ENCODE data around the gene ABL1.

The ABL1 gene

DNA sequence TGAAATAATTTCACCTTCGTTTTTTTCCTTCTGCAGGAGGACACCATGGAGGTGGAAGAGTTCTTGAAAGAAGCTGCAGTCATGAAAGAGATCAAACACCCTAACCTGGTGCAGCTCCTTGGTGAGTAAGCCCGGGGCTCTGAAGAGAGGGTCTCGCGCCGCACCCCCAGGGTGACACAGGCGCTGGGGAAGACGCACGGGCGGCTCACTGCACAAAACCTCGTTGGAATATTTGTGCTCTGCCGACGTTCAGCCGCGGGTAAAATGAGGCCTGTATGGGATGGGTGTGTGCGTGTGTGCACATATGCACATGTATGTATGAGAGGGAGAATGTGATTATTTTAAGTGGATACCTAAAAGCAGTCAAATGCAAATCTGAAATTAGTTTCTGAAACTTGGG is 37.0 kb downstream of the ABL1 start:
- DNase-seq (ENCODE audit: low read depth) = no peak

DNA sequence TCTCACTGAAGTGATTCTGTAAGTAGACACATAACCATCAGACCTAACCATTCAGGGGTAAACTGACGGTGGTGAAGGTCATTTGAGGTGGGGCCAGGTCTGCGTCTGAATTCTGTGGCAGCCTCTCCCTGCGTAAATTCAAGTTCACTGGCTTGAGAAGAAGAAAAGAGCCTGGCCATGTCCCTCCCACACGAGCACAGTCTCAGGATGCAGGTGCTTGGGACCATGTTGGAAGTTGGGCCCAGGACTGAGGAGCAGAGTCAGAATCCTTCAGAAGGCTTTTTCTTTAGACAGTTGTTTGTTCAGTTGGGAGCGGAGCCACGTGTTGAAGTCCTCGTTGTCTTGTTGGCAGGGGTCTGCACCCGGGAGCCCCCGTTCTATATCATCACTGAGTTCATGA is 37.5 kb downstream of the ABL1 start:
- DNase-seq (ENCODE audit: low read depth) = no peak

DNA sequence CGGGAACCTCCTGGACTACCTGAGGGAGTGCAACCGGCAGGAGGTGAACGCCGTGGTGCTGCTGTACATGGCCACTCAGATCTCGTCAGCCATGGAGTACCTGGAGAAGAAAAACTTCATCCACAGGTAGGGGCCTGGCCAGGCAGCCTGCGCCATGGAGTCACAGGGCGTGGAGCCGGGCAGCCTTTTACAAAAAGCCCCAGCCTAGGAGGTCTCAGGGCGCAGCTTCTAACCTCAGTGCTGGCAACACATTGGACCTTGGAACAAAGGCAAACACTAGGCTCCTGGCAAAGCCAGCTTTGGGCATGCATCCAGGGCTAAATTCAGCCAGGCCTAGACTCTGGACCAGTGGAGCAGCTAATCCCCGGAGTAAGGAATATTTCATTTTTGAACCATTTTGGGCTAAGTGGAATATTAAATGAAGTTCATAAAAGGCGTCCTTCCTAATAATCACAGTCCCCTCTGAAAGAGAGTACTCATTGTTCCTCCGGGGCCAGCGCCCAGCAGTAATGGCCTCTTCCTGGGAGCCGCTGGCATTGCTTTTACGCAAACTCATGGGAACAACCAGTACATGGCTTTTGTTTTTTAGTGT is 38.0 kb downstream of the ABL1 start:
- DNase-seq (ENCODE audit: low read depth) = no peak

DNA sequence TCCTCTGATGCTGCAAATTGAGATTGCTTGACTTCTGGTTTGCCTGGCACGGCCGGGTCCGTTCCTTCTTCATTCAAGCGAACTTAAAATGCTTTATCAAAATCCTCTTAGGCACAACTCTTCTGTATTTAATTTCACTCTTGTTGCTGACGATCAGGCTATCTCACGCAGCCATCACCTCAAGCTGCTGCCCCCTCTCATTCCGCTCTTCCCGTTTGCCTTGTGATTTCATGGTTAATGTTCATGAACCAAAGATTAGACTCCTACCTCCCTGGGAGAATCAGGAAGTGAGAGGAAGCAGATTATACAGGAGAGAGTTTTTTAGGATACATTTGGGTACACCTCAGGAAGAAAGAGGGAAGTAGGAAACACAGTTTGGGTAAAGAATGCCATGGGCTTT is 38.9 kb downstream of the ABL1 start:
- no peak for DNase-seq (ENCODE audit: low read depth)

DNA sequence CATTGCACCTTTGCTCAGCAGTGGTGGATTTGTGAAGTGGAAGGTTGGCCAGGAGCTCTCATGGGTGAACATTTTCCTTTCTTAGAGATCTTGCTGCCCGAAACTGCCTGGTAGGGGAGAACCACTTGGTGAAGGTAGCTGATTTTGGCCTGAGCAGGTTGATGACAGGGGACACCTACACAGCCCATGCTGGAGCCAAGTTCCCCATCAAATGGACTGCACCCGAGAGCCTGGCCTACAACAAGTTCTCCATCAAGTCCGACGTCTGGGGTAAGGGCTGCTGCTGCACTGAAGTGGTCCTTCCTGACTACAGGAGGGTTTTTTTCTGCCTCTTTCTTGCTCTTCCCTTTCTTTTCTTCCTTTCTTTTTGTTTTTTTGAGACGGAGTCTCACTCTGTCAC is 39.7 kb downstream of the ABL1 start:
- no peak for DNase-seq (ENCODE audit: low read depth)

DNA sequence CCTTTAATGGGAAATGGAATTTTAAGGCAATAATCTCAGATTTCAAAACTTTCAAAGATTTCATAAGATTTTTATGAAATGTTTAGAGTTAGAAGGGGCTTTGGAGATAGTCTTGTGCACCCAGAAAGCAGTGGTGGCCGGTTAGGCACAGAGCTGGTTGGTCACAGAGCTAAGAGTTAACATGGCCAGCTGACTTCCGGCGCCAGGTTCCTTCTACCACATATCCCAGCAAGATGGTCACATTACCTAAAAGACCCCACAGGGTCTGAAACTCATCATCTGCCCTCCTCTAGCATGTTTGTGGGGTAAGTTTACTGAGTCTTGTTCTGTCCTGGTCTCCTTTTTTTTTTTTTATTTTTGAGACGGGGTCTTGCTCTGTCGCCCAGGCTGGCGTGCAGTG is 42.2 kb downstream of the ABL1 start:
- DNase-seq (ENCODE audit: low read depth) = no peak

DNA sequence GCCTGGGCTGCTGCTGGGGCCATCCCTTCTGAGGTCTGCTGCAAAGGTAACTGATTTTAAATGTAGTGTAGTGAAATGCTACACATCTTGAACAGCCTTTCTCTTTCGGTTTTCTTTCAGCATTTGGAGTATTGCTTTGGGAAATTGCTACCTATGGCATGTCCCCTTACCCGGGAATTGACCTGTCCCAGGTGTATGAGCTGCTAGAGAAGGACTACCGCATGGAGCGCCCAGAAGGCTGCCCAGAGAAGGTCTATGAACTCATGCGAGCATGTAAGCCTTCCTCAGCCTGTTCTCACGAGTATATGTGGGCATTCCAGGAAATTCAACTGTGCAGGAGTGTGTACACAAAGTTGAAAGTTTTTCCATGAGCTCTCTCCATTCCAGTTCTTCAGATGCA is 43.2 kb downstream of the ABL1 start:
- no peak for DNase-seq (ENCODE audit: low read depth)

DNA sequence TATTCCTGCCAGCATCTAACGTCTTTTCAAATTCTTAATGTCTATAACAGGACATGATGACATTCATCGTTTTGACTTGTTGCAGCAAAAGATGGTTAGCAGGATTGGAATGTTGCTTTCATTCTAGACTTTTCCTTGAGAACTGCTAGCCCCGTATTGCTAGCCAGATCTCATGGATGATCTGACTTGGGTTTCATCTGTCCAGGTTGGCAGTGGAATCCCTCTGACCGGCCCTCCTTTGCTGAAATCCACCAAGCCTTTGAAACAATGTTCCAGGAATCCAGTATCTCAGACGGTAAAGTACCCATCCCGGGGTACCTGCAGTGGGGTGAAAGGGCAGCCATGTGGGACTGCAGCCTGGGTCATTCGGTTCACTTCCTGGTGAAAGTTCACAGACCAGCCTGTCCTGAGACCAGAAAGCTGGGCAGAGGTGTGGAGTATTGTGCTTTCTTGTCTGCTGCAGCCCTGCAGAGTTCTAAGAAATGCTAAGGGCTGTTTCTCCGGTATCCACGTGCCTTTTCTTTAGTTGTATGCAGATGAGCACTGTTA is 44.9 kb downstream of the ABL1 start:
- DNase-seq (ENCODE audit: low read depth) = no peak

DNA sequence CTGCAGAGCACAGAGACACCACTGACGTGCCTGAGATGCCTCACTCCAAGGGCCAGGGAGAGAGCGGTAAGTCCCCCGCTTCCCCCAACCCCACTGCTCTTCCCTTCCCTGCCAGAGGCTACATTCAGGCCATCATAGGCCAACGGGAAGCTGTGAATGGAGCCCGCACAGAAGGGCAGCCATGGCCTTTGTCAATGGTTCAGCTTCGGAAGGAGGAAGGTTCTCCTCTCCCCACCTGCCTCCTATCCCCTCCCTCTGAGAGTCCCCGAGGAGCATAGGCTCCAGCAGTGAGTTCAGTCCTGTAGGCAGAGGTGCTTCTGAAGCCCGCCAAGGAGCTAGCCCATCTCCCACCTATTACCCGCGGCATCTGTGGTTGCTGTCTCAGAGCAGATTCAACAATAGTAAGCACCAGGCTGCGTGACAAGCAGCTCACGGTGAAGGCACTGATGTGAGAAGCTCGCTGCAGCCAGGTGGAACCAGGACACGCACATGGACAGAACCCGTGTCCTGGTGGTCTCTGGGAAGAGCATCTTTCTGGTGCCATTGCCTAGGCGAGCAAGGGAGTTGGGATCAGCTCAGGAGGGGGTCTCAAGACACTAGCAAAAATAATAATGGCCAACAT is 45.7 kb downstream of the ABL1 start:
- no peak for DNase-seq (ENCODE audit: low read depth)

DNA sequence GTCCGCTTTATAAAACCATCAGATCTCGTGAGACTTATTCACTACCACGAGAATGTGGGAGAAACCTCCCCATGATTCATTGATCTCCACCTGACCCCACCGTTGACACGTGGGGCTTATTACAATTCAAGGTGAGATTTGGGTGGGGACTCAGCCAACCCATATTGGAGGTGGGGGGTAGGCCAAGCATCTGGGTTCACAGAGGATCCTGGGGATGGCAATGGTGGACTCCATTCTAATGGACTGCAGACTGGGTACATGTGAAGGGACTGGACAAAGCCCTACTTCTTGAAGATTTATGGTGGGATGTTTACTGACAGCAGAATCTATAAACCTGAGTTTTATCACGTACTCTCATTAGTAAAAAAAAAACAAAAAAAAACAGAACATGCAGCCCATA is 46.5 kb downstream of the ABL1 start:
- DNase-seq (ENCODE audit: low read depth) = no peak

DNA sequence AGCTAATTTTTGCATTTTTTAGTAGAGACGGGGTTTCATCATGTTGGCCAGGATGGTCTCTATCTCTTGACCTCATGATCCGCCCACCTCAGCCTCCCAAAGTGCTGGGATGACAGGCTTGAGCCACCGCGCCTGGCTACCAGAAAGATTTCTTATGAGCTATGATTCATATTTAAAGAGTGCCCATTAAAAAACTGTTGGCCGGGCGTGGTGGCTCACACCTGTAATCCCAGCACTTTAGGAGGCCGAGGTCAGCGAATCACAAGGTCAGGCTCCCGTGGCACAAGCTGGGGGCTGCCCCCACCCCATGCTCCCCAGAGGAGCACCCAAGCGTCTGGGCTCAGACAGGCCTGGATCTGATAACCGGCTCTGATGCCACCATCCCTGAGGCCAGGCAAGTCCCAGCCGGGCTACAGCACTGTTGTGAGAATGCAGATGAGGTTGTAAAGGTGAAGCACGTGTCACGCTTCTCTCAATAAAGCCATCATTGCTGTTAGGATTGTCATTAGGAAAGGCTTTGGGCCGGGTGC is 47.7 kb downstream of the ABL1 start:
- DNase-seq (ENCODE audit: low read depth) = no peak

DNA sequence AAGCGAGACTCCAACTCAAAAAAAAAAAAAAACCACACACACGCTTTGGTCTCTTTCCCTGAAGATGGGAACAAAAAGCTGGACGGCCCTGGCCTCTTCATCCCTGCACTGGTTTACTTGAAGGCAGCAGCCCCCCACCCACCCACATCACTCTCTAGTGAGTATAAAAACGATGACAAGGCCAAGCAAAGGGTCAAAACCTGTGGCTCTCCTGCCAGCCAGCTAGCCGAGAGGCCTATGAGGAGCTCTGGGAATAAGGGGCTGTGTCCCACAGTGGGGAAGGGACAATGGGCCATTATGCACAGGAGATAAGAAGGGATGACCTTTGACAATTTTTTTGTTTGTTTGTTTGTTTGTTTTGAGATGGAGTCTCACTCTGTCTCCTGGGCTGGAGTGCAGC is 48.4 kb downstream of the ABL1 start:
- DNase-seq (ENCODE audit: low read depth) = no peak

DNA sequence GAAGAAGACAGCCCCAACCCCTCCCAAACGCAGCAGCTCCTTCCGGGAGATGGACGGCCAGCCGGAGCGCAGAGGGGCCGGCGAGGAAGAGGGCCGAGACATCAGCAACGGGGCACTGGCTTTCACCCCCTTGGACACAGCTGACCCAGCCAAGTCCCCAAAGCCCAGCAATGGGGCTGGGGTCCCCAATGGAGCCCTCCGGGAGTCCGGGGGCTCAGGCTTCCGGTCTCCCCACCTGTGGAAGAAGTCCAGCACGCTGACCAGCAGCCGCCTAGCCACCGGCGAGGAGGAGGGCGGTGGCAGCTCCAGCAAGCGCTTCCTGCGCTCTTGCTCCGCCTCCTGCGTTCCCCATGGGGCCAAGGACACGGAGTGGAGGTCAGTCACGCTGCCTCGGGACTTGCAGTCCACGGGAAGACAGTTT is 49.1 kb downstream of the ABL1 start:
- no peak for DNase-seq (ENCODE audit: low read depth)

DNA sequence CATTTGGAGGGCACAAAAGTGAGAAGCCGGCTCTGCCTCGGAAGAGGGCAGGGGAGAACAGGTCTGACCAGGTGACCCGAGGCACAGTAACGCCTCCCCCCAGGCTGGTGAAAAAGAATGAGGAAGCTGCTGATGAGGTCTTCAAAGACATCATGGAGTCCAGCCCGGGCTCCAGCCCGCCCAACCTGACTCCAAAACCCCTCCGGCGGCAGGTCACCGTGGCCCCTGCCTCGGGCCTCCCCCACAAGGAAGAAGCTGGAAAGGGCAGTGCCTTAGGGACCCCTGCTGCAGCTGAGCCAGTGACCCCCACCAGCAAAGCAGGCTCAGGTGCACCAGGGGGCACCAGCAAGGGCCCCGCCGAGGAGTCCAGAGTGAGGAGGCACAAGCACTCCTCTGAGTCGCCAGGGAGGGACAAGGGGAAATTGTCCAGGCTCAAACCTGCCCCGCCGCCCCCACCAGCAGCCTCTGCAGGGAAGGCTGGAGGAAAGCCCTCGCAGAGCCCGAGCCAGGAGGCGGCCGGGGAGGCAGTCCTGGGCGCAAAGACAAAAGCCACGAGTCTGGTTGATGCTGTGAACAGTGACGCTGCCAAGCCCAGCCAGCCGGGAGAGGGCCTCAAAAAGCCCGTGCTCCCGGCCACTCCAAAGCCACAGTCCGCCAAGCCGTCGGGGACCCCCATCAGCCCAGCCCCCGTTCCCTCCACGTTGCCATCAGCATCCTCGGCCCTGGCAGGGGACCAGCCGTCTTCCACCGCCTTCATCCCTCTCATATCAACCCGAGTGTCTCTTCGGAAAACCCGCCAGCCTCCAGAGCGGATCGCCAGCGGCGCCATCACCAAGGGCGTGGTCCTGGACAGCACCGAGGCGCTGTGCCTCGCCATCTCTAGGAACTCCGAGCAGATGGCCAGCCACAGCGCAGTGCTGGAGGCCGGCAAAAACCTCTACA is 49.8 kb downstream of the ABL1 start:
- DNase-seq (ENCODE audit: low read depth) = no peak

DNA sequence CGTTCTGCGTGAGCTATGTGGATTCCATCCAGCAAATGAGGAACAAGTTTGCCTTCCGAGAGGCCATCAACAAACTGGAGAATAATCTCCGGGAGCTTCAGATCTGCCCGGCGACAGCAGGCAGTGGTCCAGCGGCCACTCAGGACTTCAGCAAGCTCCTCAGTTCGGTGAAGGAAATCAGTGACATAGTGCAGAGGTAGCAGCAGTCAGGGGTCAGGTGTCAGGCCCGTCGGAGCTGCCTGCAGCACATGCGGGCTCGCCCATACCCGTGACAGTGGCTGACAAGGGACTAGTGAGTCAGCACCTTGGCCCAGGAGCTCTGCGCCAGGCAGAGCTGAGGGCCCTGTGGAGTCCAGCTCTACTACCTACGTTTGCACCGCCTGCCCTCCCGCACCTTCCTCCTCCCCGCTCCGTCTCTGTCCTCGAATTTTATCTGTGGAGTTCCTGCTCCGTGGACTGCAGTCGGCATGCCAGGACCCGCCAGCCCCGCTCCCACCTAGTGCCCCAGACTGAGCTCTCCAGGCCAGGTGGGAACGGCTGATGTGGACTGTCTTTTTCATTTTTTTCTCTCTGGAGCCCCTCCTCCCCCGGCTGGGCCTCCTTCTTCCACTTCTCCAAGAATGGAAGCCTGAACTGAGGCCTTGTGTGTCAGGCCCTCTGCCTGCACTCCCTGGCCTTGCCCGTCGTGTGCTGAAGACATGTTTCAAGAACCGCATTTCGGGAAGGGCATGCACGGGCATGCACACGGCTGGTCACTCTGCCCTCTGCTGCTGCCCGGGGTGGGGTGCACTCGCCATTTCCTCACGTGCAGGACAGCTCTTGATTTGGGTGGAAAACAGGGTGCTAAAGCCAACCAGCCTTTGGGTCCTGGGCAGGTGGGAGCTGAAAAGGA is 50.7 kb downstream of the ABL1 start:
- DNase-seq (ENCODE audit: low read depth) = no peak

DNA sequence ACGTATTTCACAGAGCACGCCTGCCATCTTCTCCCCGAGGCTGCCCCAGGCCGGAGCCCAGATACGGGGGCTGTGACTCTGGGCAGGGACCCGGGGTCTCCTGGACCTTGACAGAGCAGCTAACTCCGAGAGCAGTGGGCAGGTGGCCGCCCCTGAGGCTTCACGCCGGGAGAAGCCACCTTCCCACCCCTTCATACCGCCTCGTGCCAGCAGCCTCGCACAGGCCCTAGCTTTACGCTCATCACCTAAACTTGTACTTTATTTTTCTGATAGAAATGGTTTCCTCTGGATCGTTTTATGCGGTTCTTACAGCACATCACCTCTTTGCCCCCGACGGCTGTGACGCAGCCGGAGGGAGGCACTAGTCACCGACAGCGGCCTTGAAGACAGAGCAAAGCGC is 51.9 kb downstream of the ABL1 start:
- DNase-seq (ENCODE audit: low read depth) = no peak

DNA sequence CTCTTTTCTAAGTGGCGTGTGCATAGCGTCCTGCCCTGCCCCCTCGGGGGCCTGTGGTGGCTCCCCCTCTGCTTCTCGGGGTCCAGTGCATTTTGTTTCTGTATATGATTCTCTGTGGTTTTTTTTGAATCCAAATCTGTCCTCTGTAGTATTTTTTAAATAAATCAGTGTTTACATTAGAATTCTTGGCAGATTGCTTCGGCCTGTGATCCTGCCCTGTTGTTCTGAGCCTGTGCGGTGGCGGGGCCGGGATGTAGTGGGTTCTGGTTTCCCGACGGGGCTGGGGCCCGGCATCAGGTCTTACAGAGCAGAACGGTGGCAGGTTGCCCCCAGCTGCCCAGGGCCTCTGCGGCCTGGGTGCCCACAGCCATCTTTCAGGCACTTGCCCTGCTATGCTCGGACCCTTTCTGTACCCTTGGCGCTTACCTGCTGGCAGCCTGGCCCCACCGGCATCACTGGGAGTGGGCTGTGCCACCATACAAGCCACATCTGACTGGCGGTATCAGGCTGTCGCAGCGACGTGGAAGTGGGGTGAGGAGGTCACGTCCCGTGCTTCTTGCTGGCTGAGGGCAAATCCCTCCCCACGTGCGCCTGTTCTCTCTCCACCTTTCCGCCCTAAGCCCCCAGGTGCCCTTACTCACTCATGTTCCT is 52.6 kb downstream of the ABL1 start:
- DNase-seq (ENCODE audit: low read depth) = no peak

DNA sequence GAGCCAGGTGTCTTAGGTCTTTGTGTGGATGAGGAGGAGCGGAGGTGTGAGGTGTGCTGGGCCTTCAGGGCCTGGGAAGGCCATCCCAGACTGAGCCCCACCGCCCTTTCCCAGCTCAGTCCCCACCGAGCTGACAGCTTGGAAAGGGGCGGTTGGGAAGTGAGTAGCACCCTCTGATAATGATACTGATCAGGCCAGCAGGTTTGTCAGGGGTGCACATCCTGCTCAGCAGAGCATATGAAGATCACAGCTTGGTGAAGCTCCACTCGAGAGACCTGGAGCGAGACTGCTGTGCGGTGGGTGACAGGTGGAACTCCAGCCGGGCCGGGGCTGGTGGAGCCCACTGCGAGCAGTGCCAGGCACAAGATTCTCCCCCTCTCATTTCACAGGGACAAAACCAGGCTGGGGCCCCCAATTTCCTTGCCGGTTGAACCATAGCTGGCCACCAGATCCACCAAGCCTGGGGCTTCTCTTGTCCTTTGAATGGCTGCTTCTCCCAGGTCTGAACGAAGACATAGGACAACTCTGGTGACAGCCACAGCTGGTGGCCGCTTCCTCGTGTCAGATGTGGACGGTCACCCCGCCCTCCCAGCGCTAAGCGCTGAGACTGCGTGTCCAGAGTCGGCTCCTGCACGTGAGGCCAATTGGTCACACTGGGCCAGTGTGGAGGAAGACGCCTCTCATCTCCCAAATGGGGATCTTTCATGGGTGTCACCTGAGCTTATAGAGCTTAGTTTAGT is 53.3 kb downstream of the ABL1 start:
- DNase-seq (ENCODE audit: low read depth) = no peak

DNA sequence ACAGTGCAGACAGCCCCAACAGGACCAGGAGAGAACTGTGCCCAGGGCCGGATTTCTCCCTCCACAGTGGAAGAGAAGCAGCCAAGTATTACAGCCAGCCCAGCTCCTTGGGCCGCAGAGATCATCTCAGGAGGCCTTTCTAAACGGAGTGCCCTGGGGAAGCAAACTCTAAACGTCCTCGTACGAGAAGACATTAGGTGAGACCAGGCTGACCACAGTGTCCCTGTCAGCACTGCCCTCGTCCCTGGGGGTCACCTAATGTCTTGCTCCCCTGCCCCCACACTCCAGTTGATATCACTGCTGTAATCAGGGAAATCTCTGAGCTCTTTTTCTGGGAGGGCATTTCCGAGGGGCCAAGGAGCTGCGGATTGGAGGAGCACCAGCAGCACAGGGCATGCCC is 55.1 kb downstream of the ABL1 start:
- DNase-seq (ENCODE audit: low read depth) = no peak

DNA sequence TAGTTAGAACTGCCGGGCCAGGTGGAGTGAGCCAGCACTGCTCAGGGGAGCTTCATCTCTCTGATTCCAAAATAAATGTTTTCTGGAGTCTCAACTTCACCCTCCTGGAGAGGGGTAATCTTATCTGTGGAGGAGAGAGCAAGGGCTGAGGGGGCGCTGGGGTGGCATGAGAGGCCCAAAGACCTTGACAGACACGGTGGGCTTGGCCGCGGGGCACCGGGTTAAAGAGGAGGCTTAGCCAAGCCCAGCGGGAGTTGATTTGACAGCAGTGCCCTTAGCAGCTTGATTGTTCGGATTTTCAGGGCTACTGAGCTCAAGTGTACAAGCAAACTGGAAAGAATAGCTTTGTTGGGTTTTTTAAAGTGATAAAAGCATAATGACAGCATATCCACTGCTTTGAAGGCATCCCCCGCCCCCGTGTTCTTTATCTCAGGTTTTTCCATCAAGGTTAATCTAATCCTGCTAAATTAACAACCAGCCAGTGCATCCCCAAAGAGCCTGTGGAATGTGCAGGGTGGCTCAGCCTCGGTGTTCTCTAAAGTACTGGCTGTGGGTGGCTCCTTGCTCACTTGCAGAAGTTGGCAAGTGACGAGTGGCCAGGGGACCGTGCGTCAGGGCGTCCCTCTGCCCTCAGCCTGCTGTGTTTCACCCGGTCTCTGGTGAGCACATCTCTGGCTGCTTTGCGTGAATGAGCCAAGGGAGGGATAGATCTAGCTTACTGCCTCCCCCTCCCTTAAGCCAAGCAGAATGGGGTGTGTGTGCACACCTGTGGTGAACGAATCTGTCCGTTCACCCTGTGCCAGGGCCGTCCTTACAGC is 56.0 kb downstream of the ABL1 start:
- DNase-seq (ENCODE audit: low read depth) = no peak

Measured in non-pigmented ciliary epithelial cell (primary cell).